ENCODE results near the gene WDR64.

Gene WDR64

DNA sequence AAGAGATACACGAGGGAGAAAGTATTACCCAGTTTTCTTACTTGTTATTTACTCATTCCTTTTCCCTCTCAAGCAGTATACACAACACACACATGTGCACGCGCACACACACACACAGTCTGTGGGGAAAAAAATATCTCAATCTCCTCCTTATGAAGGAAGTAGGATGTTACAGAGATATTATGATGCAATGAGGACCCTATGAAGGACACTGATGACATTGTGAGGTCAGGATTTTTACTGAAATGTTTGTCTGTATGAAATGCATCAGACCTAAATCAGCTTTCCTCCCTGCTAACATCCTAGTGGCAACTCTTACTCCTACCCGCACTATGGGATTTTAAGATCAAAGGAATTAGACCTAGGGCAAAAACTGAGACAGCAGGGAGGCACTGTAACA, at the start of gene WDR64:
WDR64 (plus strand) TSS at position 270 of the 400 bp plus-strand sequence. CDS start 204 bp downstream, outside the sequence.
- Mint-ChIP-seq H3K4me1 (ENCODE audit: low read depth) (no peaks in the 10 kb centered on the region), H3K36me3 (ENCODE audit: low read depth) (no peaks in the 10 kb centered on the region), H3K9me3 (no peaks in the 10 kb centered on the region), H3K27ac (no peak within 1 kb of the TSS), H3K27me3 (no peaks in the 10 kb centered on the region), H3K4me3 (no peak within 1 kb of the TSS)
- no peak for DNase-seq

DNA sequence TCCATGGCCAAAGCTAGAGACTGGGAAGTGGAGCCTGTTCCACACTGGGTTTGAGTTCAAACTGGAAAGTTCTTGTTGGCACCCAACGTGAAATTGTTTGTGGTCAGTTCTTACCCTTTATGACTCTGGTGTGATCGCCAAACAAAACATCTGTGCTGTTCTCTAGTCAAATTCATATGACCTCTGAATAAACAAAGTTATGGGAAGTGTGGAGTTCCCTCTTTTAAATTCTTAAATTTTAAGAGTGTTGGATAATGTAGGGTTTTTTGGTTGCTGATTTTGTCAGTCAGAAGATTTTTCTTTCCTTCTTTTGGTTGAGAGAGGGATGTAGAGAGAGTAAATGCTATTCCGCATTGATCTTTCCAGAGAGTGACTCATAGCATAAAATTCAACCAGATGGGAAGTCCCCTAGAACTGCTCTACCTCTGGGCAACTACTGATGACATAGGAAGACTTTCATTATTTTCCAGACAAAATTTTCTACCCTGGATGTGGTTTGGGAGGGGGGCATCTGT, 48.3 kb upstream of the WDR64 start:
- Mint-ChIP-seq H3K36me3 (ENCODE audit: low read depth) (peaks cover 5% of the 10 kb centered on the region), H3K4me1 (ENCODE audit: low read depth) (peaks cover 8% of the 10 kb centered on the region), H3K4me3 (no peak overlapping the region), H3K27me3 (no peaks in the 10 kb centered on the region), H3K27ac (no peak overlapping the region), H3K9me3 (no peaks in the 10 kb centered on the region)
- DNase-seq = no peak

GRCh38 chr1:241605146-241605805, 46.8 kb upstream of the WDR64 start:
- Mint-ChIP-seq H3K27me3 (no peaks in the 10 kb centered on the region), H3K27ac (no peak overlapping the region), H3K36me3 (ENCODE audit: low read depth) (peaks cover 5% of the 10 kb centered on the region), H3K9me3 (no peaks in the 10 kb centered on the region), H3K4me1 (ENCODE audit: low read depth) (peaks cover 9% of the 10 kb centered on the region), H3K4me3 (no peak overlapping the region)
- no peak for DNase-seq

DNA sequence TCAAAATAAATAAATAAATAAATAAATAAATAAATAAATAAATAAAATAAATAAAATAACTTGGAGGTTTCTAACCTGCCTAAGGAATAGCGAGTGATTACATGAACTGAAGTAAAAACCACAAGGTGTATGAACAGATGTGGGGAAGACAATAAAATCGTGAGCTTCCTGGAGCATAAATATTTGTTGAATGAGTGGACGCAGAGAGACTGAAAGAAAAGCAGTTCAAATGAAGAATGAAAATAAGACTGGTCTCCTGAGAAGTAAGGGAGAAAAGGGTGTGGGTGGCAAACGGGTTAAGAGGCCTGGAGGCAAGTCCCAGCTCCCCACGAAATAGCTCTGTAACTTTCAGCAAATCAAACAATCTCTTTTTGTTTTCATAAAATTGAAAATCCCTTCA, 45.5 kb upstream of the WDR64 start:
- Mint-ChIP-seq H3K36me3 (ENCODE audit: low read depth) (peaks cover 2% of the 10 kb centered on the region), H3K9me3 (no peaks in the 10 kb centered on the region), H3K27ac (no peak overlapping the region), H3K27me3 (no peaks in the 10 kb centered on the region), H3K4me1 (ENCODE audit: low read depth) (peaks cover 6% of the 10 kb centered on the region), H3K4me3 (no peak overlapping the region)
- no peak for DNase-seq

GRCh38 chr1:241607497-241607896, 44.6 kb upstream of the WDR64 start:
- no peaks in the 10 kb centered on the region for H3K27me3 Mint-ChIP-seq
- DNase-seq = no peak
- H3K36me3 Mint-ChIP-seq (ENCODE audit: low read depth) = no peaks in the 10 kb centered on the region
- no peak overlapping the region for H3K4me3 Mint-ChIP-seq
- H3K27ac Mint-ChIP-seq = no peak overlapping the region
- no peaks in the 10 kb centered on the region for H3K9me3 Mint-ChIP-seq
- peaks cover 9% of the 10 kb centered on the region for H3K4me1 Mint-ChIP-seq (ENCODE audit: low read depth)

DNA sequence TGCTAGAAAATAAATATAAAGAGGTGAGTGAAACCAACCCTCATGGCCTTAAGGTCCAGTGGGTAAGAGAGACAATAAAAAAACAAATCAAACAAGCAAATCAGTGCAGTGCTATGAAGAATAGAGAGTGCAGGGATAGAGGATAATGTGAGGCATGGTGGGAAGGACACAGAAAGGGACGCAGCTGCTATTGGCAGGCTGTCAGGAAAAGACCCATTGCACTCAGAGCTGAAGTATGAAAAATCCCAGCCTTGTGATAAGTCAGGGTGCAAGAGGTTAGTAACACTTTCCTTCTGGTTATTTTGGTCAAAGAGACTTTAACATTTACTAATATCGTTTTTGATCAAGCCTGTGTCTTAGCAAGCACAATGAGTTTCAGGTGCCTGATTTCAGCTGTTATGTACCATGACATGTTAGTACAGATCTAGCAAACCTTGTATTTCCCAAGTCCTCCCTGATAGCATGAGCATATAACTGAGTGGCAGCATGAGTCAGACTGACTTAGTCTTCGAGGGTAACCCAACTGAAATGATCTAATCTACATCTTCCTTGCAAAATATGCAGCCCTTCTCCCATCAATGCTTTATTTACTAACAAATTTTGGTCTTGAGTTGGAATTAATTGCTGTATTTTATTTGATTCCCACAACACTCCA, 43.6 kb upstream of the WDR64 start:
- Mint-ChIP-seq H3K4me1 (ENCODE audit: low read depth) (peaks cover 18% of the 10 kb centered on the region), H3K27me3 (no peaks in the 10 kb centered on the region), H3K9me3 (no peaks in the 10 kb centered on the region), H3K4me3 (no peak overlapping the region), H3K27ac (no peak overlapping the region), H3K36me3 (ENCODE audit: low read depth) (no peaks in the 10 kb centered on the region)
- no peak for DNase-seq

DNA sequence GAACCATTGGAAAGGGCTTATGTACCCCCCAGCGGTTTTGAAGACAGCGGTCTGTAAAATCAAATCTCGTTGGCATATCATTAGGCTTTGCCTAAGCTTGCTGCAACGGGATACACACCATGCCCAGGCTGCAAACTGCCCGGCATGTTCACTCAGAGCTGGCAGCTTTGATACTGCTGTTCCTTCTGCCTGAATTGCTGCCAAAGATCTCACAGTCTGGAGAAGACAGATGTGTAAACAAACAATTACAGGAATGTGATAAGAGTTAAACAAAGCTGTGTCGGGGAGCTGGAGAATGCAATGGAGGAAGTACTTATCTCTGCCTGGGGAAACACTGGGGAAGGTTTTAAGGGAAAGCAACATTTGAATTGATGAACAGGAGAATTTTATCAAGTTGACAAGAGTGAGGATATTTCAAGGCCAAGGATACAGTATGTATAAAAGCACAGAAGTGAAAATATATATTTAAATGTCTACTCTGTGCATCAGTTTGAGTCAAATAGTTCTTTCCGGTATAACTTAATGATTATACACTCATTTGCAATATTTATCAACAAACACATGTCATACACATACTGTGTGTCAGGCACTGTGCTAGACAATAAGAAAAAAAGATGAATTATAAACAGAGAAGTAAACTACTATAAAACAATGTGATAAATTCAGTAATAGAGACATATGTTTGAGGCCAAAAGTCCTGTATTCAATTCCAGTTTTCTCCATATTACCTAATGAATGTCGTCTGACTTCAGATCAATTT, 41.8 kb upstream of the WDR64 start:
- no peak for DNase-seq
- no peaks in the 10 kb centered on the region for H3K9me3 Mint-ChIP-seq
- no peaks in the 10 kb centered on the region for H3K27me3 Mint-ChIP-seq
- no peak overlapping the region for H3K4me3 Mint-ChIP-seq
- H3K27ac Mint-ChIP-seq = no peak overlapping the region
- no peaks in the 10 kb centered on the region for H3K36me3 Mint-ChIP-seq (ENCODE audit: low read depth)
- peaks cover 29% of the 10 kb centered on the region for H3K4me1 Mint-ChIP-seq (ENCODE audit: low read depth)

DNA sequence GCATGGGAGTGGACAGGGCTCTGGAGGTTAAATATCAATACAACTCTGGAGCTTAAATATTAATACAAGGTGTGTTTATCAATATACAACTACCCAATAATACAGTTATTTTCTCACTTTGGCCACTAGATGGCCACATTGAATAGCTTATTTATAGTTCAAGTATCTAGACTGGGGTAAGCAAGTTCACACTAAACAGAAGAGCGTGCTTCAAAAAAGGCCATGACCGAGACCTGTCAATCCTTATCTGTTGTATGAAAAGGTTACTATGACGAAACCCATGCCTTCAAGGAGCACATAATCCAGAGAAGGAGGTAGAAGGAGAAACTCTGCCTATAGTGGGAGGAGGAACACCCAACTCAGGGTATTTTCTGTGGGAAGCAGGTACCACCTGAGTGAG, 41.0 kb upstream of the WDR64 start:
- Mint-ChIP-seq H3K4me3 (no peak overlapping the region), H3K4me1 (ENCODE audit: low read depth) (peaks cover 29% of the 10 kb centered on the region), H3K27me3 (no peaks in the 10 kb centered on the region), H3K36me3 (ENCODE audit: low read depth) (no peaks in the 10 kb centered on the region), H3K27ac (no peak overlapping the region), H3K9me3 (no peaks in the 10 kb centered on the region)
- no peak for DNase-seq

- Mint-ChIP-seq H3K27me3 (no peaks in the 10 kb centered on the region), H3K4me1 (ENCODE audit: low read depth) (peaks cover 29% of the 10 kb centered on the region), H3K27ac (no peak overlapping the region), H3K36me3 (ENCODE audit: low read depth) (no peaks in the 10 kb centered on the region), H3K9me3 (no peaks in the 10 kb centered on the region), H3K4me3 (no peak overlapping the region)
- DNase-seq = no peak
These were observed 40.3 kb upstream of the WDR64 start for GRCh38 chr1:241611736-241612135.

GRCh38 chr1:241612533-241613477, 39.3 kb upstream of the WDR64 start:
- H3K27ac Mint-ChIP-seq = peak overlapping the region; percentile 85
- H3K4me3 Mint-ChIP-seq = no peak overlapping the region
- no peaks in the 10 kb centered on the region for H3K36me3 Mint-ChIP-seq (ENCODE audit: low read depth)
- DNase-seq = no peak
- no peaks in the 10 kb centered on the region for H3K27me3 Mint-ChIP-seq
- no peaks in the 10 kb centered on the region for H3K9me3 Mint-ChIP-seq
- peaks cover 36% of the 10 kb centered on the region for H3K4me1 Mint-ChIP-seq (ENCODE audit: low read depth)

GRCh38 chr1:241614144-241614543, 37.9 kb upstream of the WDR64 start:
- Mint-ChIP-seq H3K9me3 (no peaks in the 10 kb centered on the region), H3K27me3 (no peaks in the 10 kb centered on the region), H3K4me3 (no peak overlapping the region), H3K36me3 (ENCODE audit: low read depth) (no peaks in the 10 kb centered on the region), H3K27ac (peak overlapping the region; percentile 30), H3K4me1 (ENCODE audit: low read depth) (peaks cover 35% of the 10 kb centered on the region)
- DNase-seq = no peak

GRCh38 chr1:241614572-241614971, 37.5 kb upstream of the WDR64 start:
- Mint-ChIP-seq H3K9me3 (no peaks in the 10 kb centered on the region), H3K36me3 (ENCODE audit: low read depth) (no peaks in the 10 kb centered on the region)

DNA sequence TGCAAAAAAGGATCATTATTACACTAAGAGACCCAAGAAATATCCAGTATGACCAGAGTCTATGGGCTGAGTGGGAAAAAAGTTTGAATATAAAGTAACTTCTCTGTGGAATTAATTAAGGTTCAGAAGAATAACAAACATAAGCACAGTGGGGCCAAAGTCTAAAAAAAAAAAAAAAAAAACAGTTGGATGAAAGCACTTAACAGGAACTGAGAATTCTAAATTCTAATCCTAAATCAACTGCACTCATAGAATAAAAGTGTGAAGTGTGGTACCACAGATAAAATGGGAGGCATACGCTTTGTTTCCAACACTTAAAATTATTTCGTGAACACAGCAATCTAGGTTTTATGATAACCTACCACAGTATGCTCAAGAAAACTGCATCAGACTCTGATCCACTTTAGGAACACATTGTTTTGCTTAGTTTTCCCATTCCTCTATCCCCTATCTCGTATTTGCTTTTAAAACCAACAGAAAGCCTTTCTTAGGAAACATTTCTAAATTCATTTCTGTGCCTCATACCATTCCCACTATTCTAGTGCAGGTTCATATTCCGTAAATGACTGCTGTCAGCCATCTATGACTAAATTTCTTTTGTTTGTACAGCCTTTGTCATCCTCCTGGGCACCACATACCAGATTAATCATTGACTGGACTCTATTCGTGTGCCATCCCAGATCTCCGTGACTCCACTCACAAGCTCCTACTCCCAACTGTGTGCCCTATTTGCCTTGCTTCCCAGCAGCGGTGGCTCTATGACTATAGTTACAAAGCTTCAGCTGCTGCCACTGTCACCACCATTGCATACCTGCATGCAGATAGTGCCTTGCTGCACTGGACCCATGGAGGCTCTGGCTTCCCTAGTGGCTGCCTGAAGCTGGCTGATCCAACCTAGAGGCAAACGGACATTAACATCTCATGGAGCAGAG, 36.8 kb upstream of the WDR64 start:
- Mint-ChIP-seq H3K27ac (no peak overlapping the region), H3K4me3 (no peak overlapping the region), H3K4me1 (ENCODE audit: low read depth) (peaks cover 35% of the 10 kb centered on the region), H3K9me3 (no peaks in the 10 kb centered on the region), H3K36me3 (ENCODE audit: low read depth) (no peaks in the 10 kb centered on the region), H3K27me3 (no peaks in the 10 kb centered on the region)
- DNase-seq = no peak

More at GRCh38 chr1:241614572-241614971, 37.5 kb upstream of the WDR64 start:
- peaks cover 35% of the 10 kb centered on the region for H3K4me1 Mint-ChIP-seq (ENCODE audit: low read depth)
- no peak overlapping the region for H3K27ac Mint-ChIP-seq
- no peak overlapping the region for H3K4me3 Mint-ChIP-seq
- H3K27me3 Mint-ChIP-seq = no peaks in the 10 kb centered on the region
- no peak for DNase-seq

Measured in activated T-cell treated with anti-CD3 and anti-CD28 coated beads, Interleukin-2, amount 50 U/mL, for 24 hours (primary cell).